ENCODE measurements around the gene PHACTR3.

- TF ChIP-seq, protein P1, sequence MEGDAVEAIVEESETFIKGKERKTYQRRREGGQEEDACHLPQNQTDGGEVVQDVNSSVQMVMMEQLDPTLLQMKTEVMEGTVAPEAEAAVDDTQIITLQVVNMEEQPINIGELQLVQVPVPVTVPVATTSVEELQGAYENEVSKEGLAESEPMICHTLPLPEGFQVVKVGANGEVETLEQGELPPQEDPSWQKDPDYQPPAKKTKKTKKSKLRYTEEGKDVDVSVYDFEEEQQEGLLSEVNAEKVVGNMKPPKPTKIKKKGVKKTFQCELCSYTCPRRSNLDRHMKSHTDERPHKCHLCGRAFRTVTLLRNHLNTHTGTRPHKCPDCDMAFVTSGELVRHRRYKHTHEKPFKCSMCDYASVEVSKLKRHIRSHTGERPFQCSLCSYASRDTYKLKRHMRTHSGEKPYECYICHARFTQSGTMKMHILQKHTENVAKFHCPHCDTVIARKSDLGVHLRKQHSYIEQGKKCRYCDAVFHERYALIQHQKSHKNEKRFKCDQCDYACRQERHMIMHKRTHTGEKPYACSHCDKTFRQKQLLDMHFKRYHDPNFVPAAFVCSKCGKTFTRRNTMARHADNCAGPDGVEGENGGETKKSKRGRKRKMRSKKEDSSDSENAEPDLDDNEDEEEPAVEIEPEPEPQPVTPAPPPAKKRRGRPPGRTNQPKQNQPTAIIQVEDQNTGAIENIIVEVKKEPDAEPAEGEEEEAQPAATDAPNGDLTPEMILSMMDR (IDR thresholded peaks at IDR 0.05), result no peak
- TF ChIP-seq SIN3A (IDR thresholded peaks at IDR 0.05; ENCODE audit: borderline replicate concordance, insufficient read depth, low read depth, low read length) (no peak), POLR2AphosphoS5 (IDR thresholded peaks at IDR 0.05; ENCODE audit: low read depth, low read length) (no peak)
Measured at GRCh38 chr20:59726281-59726595, 121.9 kb downstream of the PHACTR3 start.
